Uterus (tissue), 2 donors: Measurements from ENCODE around the gene SLC4A4.

Experiments
- CTCF ChIP-seq, 4 experiments: fragments of 200-600 bp in 2 of 4; fragments of 450-650 bp in 2 of 4; sonication (generic) in 2 of 4; IDR thresholded peaks; one replicate each; pipeline ENCODE4 v1.5.1; 2016 to 2019; ENCODE audit warnings: antibody characterized with exemption in 4 of 4, mild to moderate bottlenecking in 2 of 4, moderate library complexity in 1 of 4
- POLR2A ChIP-seq, 2 donors: fragments of 450-650 bp; IDR thresholded peaks; one replicate each; pipeline ENCODE4 v1.6.1; 2016; ENCODE audit warnings: antibody characterized with exemption in 2 of 2, mild to moderate bottlenecking in 1 of 2, moderate library complexity in 1 of 2

GRCh38 chr4:71486550-71487343 lies 147.9 kb downstream of the SLC4A4 start:
- TF ChIP-seq CTCF (IDR thresholded peaks at IDR 0.05) = no peak
- no peak for TF ChIP-seq POLR2A (IDR thresholded peaks at IDR 0.05)
